Embryonic facial prominence (tissue), 1 donor: ENCODE results near the gene PPP1R3G.
"Not testable (repeated sequence)": the region's sequence is repeated elsewhere in the genome, so short reads cannot be mapped to it uniquely, and the experiment has no call there.

Experiments
- DNase-seq: peaks from one replicate; pipeline ENCODE4 v3.0.0-alpha.2; 2016; ENCODE audit errors: extremely low spot score

Gene PPP1R3G

GRCh38 chr6:5120011-5120410, 34.9 kb downstream of the PPP1R3G start:
- no peak for DNase-seq

- not testable (repeated sequence) for DNase-seq
Measured at GRCh38 chr6:5120543-5120942, 35.4 kb downstream of the PPP1R3G start.

- no peak for DNase-seq
Measured at GRCh38 chr6:5121479-5121878, 36.3 kb downstream of the PPP1R3G start.

GRCh38 chr6:5121956-5122355, 36.8 kb downstream of the PPP1R3G start:
- no peak for DNase-seq

GRCh38 chr6:5122504-5123112, 37.5 kb downstream of the PPP1R3G start:
- no peak for DNase-seq

GRCh38 chr6:5123296-5124143, 38.4 kb downstream of the PPP1R3G start:
- DNase-seq: no peak

GRCh38 chr6:5124526-5124925, 39.4 kb downstream of the PPP1R3G start:
- no peak for DNase-seq

- DNase-seq: no peak
Measured at GRCh38 chr6:5125152-5126006, 40.2 kb downstream of the PPP1R3G start.

GRCh38 chr6:5126214-5126613, 41.1 kb downstream of the PPP1R3G start:
- no peak for DNase-seq

- no peak for DNase-seq
Measured at GRCh38 chr6:5127106-5127687, 42.1 kb downstream of the PPP1R3G start.

- no peak for DNase-seq
Measured at GRCh38 chr6:5128351-5128750, 43.2 kb downstream of the PPP1R3G start.

GRCh38 chr6:5130135-5130866, 45.2 kb downstream of the PPP1R3G start:
- DNase-seq: no peak

GRCh38 chr6:5132731-5133130, 47.6 kb downstream of the PPP1R3G start:
- no peak for DNase-seq

GRCh38 chr6:5133943-5134342, 48.8 kb downstream of the PPP1R3G start:
- DNase-seq: no peak

GRCh38 chr6:5135788-5136376, 50.7 kb downstream of the PPP1R3G start:
- DNase-seq: no peak

- no peak for DNase-seq
Measured at GRCh38 chr6:5136851-5137250, 51.7 kb downstream of the PPP1R3G start.
